ENCODE results near the gene NPC1. TPM values are rescaled to one million over a fixed set of nuclear protein-coding genes. Genes with fewer than 3 reads are reported as not detected.
"Not testable (repeated sequence)": the region's sequence is repeated elsewhere in the genome, so short reads cannot be mapped to it uniquely, and the experiment has no call there.

The NPC1 gene
- total RNA-seq, 4 donors from 2014 or later = 10.0 to 58.9 (median 41.1) TPM

DNA sequence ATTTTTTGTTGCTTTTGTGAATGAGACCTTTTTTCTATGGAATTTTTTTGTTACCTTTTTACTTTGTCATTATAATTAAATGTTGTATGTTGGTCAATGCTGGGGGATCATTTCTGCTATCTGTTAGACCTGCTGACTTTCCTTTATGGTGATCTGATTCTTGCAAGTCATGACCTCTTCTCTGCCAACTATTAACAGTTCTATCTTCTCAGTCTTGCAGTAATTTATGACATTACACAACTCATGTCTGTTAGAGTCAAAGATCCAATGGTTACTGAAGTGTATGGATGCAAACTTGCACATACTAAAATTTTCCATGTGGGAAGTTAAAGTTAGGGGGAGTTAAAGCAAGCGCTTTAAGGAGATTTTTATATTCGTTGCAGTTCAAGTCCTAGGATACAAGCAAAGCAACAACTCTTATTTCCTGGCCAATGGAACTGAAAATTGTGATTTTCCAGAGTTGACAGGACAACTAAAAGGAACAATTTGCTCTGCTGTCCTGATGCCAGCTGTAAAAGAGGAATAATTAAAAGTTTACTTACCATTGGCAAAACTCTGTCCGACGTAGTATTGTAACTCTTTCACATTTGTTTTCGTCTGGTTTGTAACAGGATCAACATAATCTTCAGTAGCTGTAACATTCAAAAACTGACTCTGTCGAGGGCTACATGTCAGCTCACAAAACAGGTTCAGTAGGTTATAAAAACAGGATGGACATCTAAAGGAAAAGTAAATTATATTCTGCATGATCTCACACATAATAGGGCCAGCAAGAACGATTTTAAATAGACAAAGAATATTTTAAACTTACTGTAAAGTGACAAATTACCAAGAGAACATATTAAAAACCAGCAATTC, 17.8 kb downstream of the NPC1 start:
- Histone ChIP-seq H3K9me3 (no peaks in the 10 kb centered on the region), H3K36me3 (no peaks in the 10 kb centered on the region), H3K4me1 (no peaks in the 10 kb centered on the region), H3K27ac (no peak overlapping the region), H3K27me3 (no peaks in the 10 kb centered on the region), H3K4me3 (no peak overlapping the region)
- DNase-seq = no peak
- TF ChIP-seq, protein P1, sequence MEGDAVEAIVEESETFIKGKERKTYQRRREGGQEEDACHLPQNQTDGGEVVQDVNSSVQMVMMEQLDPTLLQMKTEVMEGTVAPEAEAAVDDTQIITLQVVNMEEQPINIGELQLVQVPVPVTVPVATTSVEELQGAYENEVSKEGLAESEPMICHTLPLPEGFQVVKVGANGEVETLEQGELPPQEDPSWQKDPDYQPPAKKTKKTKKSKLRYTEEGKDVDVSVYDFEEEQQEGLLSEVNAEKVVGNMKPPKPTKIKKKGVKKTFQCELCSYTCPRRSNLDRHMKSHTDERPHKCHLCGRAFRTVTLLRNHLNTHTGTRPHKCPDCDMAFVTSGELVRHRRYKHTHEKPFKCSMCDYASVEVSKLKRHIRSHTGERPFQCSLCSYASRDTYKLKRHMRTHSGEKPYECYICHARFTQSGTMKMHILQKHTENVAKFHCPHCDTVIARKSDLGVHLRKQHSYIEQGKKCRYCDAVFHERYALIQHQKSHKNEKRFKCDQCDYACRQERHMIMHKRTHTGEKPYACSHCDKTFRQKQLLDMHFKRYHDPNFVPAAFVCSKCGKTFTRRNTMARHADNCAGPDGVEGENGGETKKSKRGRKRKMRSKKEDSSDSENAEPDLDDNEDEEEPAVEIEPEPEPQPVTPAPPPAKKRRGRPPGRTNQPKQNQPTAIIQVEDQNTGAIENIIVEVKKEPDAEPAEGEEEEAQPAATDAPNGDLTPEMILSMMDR (IDR thresholded peaks at IDR 0.05) = no peak
- TF ChIP-seq POLR2A (IDR thresholded peaks at IDR 0.05) = no peak
- intact Hi-C loops (cut with DNase I; ENCODE audit: low total_unique reads) = no loop called here

DNA sequence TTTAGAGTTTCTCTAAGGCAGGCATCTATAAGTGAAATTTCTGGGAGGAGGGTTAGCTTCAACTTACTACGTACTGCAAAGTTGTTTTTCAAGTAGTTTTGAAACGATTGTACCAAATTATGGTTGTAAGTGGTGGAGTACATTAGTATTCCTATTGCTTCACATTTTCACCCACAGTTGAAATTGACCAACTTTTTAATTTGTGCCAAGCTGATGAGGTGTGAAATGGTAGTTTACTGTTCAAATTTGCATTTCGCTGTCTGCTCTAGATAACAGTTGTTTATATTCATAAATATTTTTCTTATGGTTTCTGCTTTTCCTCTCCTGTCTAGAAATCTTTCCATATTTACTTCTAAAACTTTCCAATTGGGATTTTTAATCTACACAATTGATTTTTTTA, 18.6 kb downstream of the NPC1 start:
- no peak overlapping the region for H3K27ac ChIP-seq
- no peak overlapping the region for H3K4me3 ChIP-seq
- intact Hi-C loops (cut with DNase I; ENCODE audit: low total_unique reads) = no loop called here
- TF ChIP-seq, protein P1 (IDR thresholded peaks at IDR 0.05) = no peak
- H3K9me3 ChIP-seq = no peaks in the 10 kb centered on the region
- H3K4me1 ChIP-seq = no peaks in the 10 kb centered on the region
- no peak for DNase-seq
- H3K27me3 ChIP-seq = no peaks in the 10 kb centered on the region
- H3K36me3 ChIP-seq = no peaks in the 10 kb centered on the region

DNA sequence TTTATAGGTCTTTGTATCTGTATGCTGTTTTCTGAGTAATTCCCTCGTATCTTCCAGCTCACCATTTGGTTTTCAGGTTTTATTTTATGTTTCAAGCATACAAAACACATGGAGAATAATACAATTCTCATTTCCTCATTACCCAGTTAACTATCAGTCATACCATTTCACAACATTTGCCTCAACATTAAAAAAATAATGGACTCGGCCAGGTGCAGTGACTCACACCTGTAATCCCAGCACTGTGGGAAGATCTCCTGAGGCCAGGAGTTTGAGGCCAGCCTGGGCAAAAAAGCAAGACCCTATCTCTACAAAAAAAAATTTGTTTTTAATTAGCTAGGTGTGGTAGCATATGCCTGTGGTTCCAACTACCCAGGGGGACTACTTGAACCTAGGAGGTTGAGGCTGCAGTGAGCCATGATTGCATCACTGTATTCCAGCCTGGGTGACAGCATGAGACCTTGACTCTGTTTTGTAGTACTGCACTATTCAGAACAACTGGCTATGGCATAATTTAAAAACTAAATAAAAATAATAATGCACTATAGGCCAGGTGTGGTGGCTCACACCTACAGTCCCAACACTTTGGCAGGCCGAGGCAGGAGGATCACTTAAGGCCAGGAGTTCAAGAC, 20.3 kb downstream of the NPC1 start:
- H3K36me3 ChIP-seq = no peaks in the 10 kb centered on the region
- H3K27ac ChIP-seq = no peak overlapping the region
- no peak for DNase-seq
- H3K27me3 ChIP-seq = no peaks in the 10 kb centered on the region
- H3K9me3 ChIP-seq = no peaks in the 10 kb centered on the region
- H3K4me1 ChIP-seq = no peaks in the 10 kb centered on the region
- TF ChIP-seq POLR2A (IDR thresholded peaks at IDR 0.05) = no peak
- TF ChIP-seq, protein P1 (IDR thresholded peaks at IDR 0.05) = no peak
- intact Hi-C loops (cut with DNase I; ENCODE audit: low total_unique reads) = no loop called here
- H3K4me3 ChIP-seq = no peak overlapping the region

DNA sequence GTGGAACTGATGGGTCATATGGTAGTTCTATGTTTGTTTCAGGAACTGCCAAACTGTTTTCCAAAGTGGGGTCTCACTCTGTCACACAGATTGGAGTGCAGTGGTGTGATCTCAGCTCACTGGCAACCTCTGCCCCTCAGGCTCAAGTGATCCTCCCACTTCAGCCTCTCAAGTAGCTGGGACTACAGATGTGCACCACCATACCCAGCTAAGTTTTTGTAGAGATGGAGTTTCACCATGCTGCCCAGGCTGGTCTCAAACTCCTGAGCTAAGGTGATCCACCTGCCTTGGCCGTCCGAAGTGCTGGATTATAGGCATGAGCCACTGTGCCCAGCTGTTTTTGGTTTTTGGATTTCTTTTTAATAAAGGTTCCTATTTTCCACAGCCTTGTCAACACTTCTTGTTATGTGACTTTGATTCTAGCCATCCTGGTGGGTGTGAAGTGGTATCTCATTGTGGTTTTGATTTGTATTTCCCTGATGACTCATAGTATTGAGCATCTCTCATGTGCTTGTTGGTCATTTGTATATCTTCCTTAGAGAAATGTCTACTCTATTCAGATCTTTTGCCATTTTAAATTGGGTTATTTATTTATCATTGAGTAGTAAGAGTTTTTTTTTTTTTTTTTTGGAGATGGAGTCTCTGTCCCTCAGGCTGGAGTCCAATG, 22.8 kb downstream of the NPC1 start:
- TF ChIP-seq POLR2A (IDR thresholded peaks at IDR 0.05) = no peak
- Histone ChIP-seq H3K36me3 (no peaks in the 10 kb centered on the region), H3K27ac (no peak overlapping the region), H3K9me3 (no peaks in the 10 kb centered on the region), H3K4me3 (no peak overlapping the region), H3K27me3 (no peaks in the 10 kb centered on the region), H3K4me1 (no peaks in the 10 kb centered on the region)
- intact Hi-C loops (cut with DNase I; ENCODE audit: low total_unique reads) = no loop called here
- no peak for DNase-seq

DNA sequence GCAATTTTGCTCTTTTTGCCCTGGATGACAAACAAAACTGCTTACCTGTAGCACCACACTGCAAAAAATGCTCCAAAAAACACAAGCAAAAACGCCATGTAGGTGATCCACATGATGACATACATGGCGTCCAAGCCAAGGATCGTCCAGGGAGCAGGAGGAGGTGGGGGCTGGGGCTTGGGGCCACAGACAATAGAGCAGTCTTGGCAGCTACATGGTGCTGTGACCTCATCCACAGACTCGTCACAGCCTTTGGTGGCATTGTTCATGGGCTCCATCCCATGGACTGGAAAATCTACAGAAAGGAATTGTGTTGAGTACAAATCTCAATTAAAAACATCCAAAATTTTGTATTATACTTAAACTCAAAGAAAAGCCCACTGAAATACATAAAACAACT, 26.1 kb downstream of the NPC1 start:
- intact Hi-C loops (cut with DNase I; ENCODE audit: low total_unique reads) = no loop called here
- Histone ChIP-seq H3K4me1 (no peaks in the 10 kb centered on the region), H3K36me3 (no peaks in the 10 kb centered on the region), H3K4me3 (no peak overlapping the region), H3K27ac (no peak overlapping the region), H3K9me3 (no peaks in the 10 kb centered on the region), H3K27me3 (no peaks in the 10 kb centered on the region)
- TF ChIP-seq, protein P1 (IDR thresholded peaks at IDR 0.05) = no peak
- no peak for TF ChIP-seq POLR2A (IDR thresholded peaks at IDR 0.05)
- no peak for DNase-seq

DNA sequence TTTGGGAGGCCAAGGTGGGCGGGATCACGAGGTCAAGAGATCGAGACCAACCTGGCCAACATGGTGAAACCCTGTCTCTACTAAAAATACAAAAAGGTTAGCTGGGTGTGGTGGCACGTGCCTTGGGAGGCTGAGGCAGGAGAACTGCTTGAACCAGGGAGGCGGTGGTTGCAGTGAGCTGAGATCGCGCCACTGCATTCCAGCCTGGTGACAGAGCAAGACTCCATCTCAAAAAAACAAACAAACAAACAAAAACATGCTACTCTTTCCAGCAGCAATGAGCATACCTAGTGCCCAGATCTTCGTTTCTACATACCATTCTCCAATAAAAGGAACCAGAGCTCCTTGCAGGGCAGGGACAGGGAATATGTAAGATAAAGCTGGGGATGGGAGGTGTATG, 28.8 kb downstream of the NPC1 start:
- H3K4me1 ChIP-seq; H3K27me3 ChIP-seq; H3K4me3 ChIP-seq; intact Hi-C loops (cut with DNase I; ENCODE audit: low total_unique reads); H3K36me3 ChIP-seq; H3K9me3 ChIP-seq; DNase-seq; H3K27ac ChIP-seq: not testable (repeated sequence)

Data from uterus (tissue), 4 donors.